Liver (tissue), 9 donors: ENCODE results near the gene WDR5. TPM values are rescaled to one million over a fixed set of nuclear protein-coding genes. Genes with fewer than 3 reads are reported as not detected.

Experiments used
- DNase-seq: peaks from one replicate; pipeline ENCODE4 v3.0.0-alpha.2; 2017; ENCODE audit warnings: low spot score
- H3K27ac ChIP-seq, 2 donors: one replicate each; pipeline ENCODE4 v1.7.0; 2013; ENCODE audit warnings: inconsistent platforms in 2 of 2, low read length in 2 of 2, control low read depth in 1 of 2, low read depth in 1 of 2, mild to moderate bottlenecking in 1 of 2
- H3K27me3 ChIP-seq, 4 donors: one replicate each; pipeline versions ENCODE4 v1.6.1 to v1.7.0; 2013; ENCODE audit warnings: low read length in 3 of 4, inconsistent platforms in 1 of 4, mild to moderate bottlenecking in 1 of 4, moderate library complexity in 1 of 4; ENCODE audit not compliant: control insufficient read depth in 4 of 4, insufficient read depth in 4 of 4
- H3K36me3 ChIP-seq, 4 donors: one replicate each; pipeline versions ENCODE4 v1.6.1 to v1.7.0; 2013; ENCODE audit warnings: low read length in 3 of 4, mild to moderate bottlenecking in 3 of 4, low read depth in 1 of 4, moderate library complexity in 1 of 4; ENCODE audit not compliant: control insufficient read depth in 4 of 4, insufficient read depth in 3 of 4
- H3K4me1 ChIP-seq, 4 donors: one replicate each; pipeline versions ENCODE4 v1.6.1 to v1.7.0; 2013; ENCODE audit warnings: low read length in 3 of 4, mild to moderate bottlenecking in 3 of 4, moderate library complexity in 1 of 4; ENCODE audit not compliant: control insufficient read depth in 4 of 4, insufficient read depth in 4 of 4
- H3K4me3 ChIP-seq, 3 donors: one replicate each; pipeline versions ENCODE4 v1.6.1 to v1.7.0; 2013; ENCODE audit warnings: low read length in 3 of 3, control low read depth in 1 of 3, low read depth in 1 of 3, mild to moderate bottlenecking in 1 of 3
- H3K9ac ChIP-seq, 2 donors: one replicate each; pipeline ENCODE4 v1.7.0; 2013; ENCODE audit warnings: low read length in 2 of 2, mild to moderate bottlenecking in 2 of 2, moderate library complexity in 2 of 2, control low read depth in 1 of 2, low read depth in 1 of 2
- H3K9me3 ChIP-seq, 4 donors: one replicate each; pipeline versions ENCODE4 v1.6.1 to v1.7.0; 2013; ENCODE audit warnings: low read length in 3 of 4; ENCODE audit not compliant: control insufficient read depth in 4 of 4
- EGR1 ChIP-seq, 2 donors: IDR thresholded peaks; 2 replicates each; pipeline ENCODE4 v1.6.1; 2016 to 2018; ENCODE audit warnings: antibody characterized with exemption in 2 of 2, low read depth in 2 of 2
- FOXA2 ChIP-seq: IDR thresholded peaks from 2 replicates; pipeline ENCODE4 v1.6.1; 2016; ENCODE audit warnings: antibody characterized with exemption
- GABPA ChIP-seq, 2 donors: IDR thresholded peaks in 1 of 2; conservative IDR thresholded peaks in 1 of 2; 2 replicates each; pipeline ENCODE4 v1.6.1; 2016; ENCODE audit warnings: antibody characterized with exemption in 2 of 2, mild to moderate bottlenecking in 1 of 2, moderate library complexity in 1 of 2
- HNF4A ChIP-seq, 2 donors: conservative IDR thresholded peaks; 2 replicates each; pipeline ENCODE4 v1.6.1; 2016; ENCODE audit warnings: antibody characterized with exemption in 2 of 2, mild to moderate bottlenecking in 2 of 2
- HNF4G ChIP-seq: IDR thresholded peaks from 2 replicates; pipeline ENCODE4 v1.6.1; 2016; ENCODE audit warnings: antibody characterized with exemption
- JUND ChIP-seq, 2 donors: IDR thresholded peaks; 2 replicates each; pipeline ENCODE4 v1.6.1; 2016; ENCODE audit warnings: antibody characterized with exemption in 2 of 2
- NR2F2 ChIP-seq: IDR thresholded peaks from 2 replicates; pipeline ENCODE4 v1.6.1; 2016; ENCODE audit warnings: antibody characterized with exemption
- RXRA ChIP-seq, 2 donors: IDR thresholded peaks; 2 replicates each; pipeline ENCODE4 v1.6.1; 2017 to 2018; ENCODE audit warnings: antibody characterized with exemption in 2 of 2, mild to moderate bottlenecking in 1 of 2
- SP1 ChIP-seq: IDR thresholded peaks from 2 replicates; pipeline ENCODE4 v1.6.1; 2018; ENCODE audit warnings: antibody characterized with exemption, mild to moderate bottlenecking
- TAF1 ChIP-seq: conservative IDR thresholded peaks from 2 replicates; pipeline ENCODE4 v1.6.1; 2016; ENCODE audit warnings: antibody characterized with exemption, mild to moderate bottlenecking
- YY1 ChIP-seq: IDR thresholded peaks from 2 replicates; pipeline ENCODE4 v1.6.1; 2016; ENCODE audit warnings: antibody characterized with exemption, mild to moderate bottlenecking
- WGBS: extraction: QIAGEN DNeasy Blood & Tissue Kit; methylation state at CpG from one replicate; pipeline ENCODE4 v1.1.7; 2013; 5-methylcytosine and 5-hydroxymethylcytosine counted together
- polyA plus RNA-seq, 2 donors: library from polyadenylated mRNA; stranded (reverse) in 1 of 2; unstranded in 1 of 2; fragments of 200-250 nt in 1 of 2; fragments of >200 nt in 1 of 2; fragmentation: Nextera tagmentation in 1 of 2; extraction: Ambion mirVana in 1 of 2; gene quantifications; one replicate each; pipeline versions ENCODE4 v1.2.1 to v1.2.3, GENCODE V29; 2013 to 2015
- total RNA-seq, 2 donors: library from RNA; depleted of rRNA; stranded (reverse); fragments of >200 nt; gene quantifications; one replicate each; pipeline ENCODE4 v1.2.3, GENCODE V29; 2014
- TF ChIP-seq, protein P1 (sequence below): IDR thresholded peaks from 2 replicates; pipeline ENCODE4 v1.6.1; 2016; ENCODE audit warnings: antibody characterized with exemption
- TF ChIP-seq, protein P2 (sequence below): IDR thresholded peaks from 2 replicates; pipeline ENCODE4 v1.6.1; 2016; ENCODE audit warnings: antibody characterized with exemption
- TF ChIP-seq, protein P3 (sequence below): IDR thresholded peaks from 2 replicates; pipeline ENCODE4 v1.6.1; 2016; ENCODE audit warnings: antibody characterized with exemption, mild to moderate bottlenecking
- donor health status: healthy.
- donor health status: healthy.
- donor health status: healthy.
- donor health status: healthy.
- donor health status: healthy.

The WDR5 gene
- total and polyA plus RNA-seq, 4 donors: 11.1 to 21.6 (median 14.6) TPM

- no peak overlapping the region for H3K4me3 ChIP-seq
- peaks cover 0 to 4% (median 0%) of the 10 kb centered on the region in 4 donors for H3K4me1 ChIP-seq
- H3K36me3 ChIP-seq: peaks cover 11 to 63% (median 43%) of the 10 kb centered on the region in 4 donors
- no peak overlapping the region for H3K9ac ChIP-seq
- no peaks in the 10 kb centered on the region for H3K9me3 ChIP-seq
- H3K27ac ChIP-seq: no peak overlapping the region
- no peaks in the 10 kb centered on the region for H3K27me3 ChIP-seq
- WGBS: 96% methylated on average over 9 of the region's 9 CpGs
- DNase-seq: no peak
- no peak for TF ChIP-seq SP1
- no peak for TF ChIP-seq HNF4G
- no peak for TF ChIP-seq HNF4A (conservative IDR thresholded peaks at IDR 0.05)
- TF ChIP-seq RXRA (IDR thresholded peaks at IDR 0.05): no peak
- TF ChIP-seq NR2F2: no peak
- TF ChIP-seq, protein P1, sequence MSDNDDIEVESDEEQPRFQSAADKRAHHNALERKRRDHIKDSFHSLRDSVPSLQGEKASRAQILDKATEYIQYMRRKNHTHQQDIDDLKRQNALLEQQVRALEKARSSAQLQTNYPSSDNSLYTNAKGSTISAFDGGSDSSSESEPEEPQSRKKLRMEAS: no peak
- no peak for TF ChIP-seq EGR1 (IDR thresholded peaks at IDR 0.05; ENCODE audit: low read depth in 2 of 2)
These were observed 9.4 kb downstream of the WDR5 start for GRCh38 chr9:134145262-134145661.

- H3K4me3 ChIP-seq: no peak overlapping the region
- no peaks in the 10 kb centered on the region for H3K4me1 ChIP-seq
- peaks cover 9 to 73% (median 38%) of the 10 kb centered on the region in 4 donors for H3K36me3 ChIP-seq
- no peak for TF ChIP-seq HNF4A (conservative IDR thresholded peaks at IDR 0.05)
- TF ChIP-seq, protein P1: no peak
- TF ChIP-seq RXRA (IDR thresholded peaks at IDR 0.05): no peak
- TF ChIP-seq, protein P2, sequence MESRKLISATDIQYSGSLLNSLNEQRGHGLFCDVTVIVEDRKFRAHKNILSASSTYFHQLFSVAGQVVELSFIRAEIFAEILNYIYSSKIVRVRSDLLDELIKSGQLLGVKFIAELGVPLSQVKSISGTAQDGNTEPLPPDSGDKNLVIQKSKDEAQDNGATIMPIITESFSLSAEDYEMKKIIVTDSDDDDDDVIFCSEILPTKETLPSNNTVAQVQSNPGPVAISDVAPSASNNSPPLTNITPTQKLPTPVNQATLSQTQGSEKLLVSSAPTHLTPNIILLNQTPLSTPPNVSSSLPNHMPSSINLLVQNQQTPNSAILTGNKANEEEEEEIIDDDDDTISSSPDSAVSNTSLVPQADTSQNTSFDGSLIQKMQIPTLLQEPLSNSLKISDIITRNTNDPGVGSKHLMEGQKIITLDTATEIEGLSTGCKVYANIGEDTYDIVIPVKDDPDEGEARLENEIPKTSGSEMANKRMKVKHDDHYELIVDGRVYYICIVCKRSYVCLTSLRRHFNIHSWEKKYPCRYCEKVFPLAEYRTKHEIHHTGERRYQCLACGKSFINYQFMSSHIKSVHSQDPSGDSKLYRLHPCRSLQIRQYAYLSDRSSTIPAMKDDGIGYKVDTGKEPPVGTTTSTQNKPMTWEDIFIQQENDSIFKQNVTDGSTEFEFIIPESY: no peak
- TF ChIP-seq, protein P3, sequence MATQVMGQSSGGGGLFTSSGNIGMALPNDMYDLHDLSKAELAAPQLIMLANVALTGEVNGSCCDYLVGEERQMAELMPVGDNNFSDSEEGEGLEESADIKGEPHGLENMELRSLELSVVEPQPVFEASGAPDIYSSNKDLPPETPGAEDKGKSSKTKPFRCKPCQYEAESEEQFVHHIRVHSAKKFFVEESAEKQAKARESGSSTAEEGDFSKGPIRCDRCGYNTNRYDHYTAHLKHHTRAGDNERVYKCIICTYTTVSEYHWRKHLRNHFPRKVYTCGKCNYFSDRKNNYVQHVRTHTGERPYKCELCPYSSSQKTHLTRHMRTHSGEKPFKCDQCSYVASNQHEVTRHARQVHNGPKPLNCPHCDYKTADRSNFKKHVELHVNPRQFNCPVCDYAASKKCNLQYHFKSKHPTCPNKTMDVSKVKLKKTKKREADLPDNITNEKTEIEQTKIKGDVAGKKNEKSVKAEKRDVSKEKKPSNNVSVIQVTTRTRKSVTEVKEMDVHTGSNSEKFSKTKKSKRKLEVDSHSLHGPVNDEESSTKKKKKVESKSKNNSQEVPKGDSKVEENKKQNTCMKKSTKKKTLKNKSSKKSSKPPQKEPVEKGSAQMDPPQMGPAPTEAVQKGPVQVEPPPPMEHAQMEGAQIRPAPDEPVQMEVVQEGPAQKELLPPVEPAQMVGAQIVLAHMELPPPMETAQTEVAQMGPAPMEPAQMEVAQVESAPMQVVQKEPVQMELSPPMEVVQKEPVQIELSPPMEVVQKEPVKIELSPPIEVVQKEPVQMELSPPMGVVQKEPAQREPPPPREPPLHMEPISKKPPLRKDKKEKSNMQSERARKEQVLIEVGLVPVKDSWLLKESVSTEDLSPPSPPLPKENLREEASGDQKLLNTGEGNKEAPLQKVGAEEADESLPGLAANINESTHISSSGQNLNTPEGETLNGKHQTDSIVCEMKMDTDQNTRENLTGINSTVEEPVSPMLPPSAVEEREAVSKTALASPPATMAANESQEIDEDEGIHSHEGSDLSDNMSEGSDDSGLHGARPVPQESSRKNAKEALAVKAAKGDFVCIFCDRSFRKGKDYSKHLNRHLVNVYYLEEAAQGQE: no peak
- TF ChIP-seq GABPA (IDR thresholded peaks at IDR 0.05 in 1 of 2, conservative IDR thresholded peaks at IDR 0.05 in 1 of 2): no peak
- no peak for TF ChIP-seq YY1
- no peak for TF ChIP-seq EGR1 (IDR thresholded peaks at IDR 0.05; ENCODE audit: low read depth in 2 of 2)
- no peak for TF ChIP-seq JUND (IDR thresholded peaks at IDR 0.05)
- TF ChIP-seq FOXA2: no peak
- TF ChIP-seq TAF1: no peak
- no peak overlapping the region for H3K9ac ChIP-seq
- 95% methylated on average over 8 of the region's 8 CpGs for WGBS
- no peaks in the 10 kb centered on the region for H3K9me3 ChIP-seq
- no peak for DNase-seq
- H3K27me3 ChIP-seq: no peaks in the 10 kb centered on the region
- no peak overlapping the region for H3K27ac ChIP-seq
These were observed 11.1 kb downstream of the WDR5 start for GRCh38 chr9:134146774-134147493.
